ENCODE measurements around the gene KLF12.

Gene KLF12

DNA sequence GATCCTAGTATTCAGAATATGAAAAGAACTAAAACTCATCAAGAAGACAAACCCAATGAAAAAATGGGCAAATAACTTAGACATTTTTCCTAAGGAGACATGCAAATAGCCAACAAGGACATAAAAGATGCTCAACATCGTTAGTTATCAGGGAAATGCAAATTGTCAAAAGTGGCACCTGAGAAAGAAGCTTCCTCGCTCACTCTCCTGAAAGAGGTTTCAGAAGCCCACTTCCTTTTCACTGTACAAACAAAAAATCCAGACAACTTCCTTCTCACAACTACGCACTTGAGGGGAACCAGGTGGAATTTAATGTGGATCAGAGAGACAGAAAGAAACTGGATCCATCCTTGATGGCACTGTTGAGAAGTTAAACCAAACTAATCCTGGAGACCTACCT lies 41.5 kb downstream of the KLF12 start:
- H3K9me2 ChIP-seq (replicated peaks; ENCODE audit: insufficient read depth, low read length): no peaks in the 10 kb centered on the region
- TF ChIP-seq, protein P1, sequence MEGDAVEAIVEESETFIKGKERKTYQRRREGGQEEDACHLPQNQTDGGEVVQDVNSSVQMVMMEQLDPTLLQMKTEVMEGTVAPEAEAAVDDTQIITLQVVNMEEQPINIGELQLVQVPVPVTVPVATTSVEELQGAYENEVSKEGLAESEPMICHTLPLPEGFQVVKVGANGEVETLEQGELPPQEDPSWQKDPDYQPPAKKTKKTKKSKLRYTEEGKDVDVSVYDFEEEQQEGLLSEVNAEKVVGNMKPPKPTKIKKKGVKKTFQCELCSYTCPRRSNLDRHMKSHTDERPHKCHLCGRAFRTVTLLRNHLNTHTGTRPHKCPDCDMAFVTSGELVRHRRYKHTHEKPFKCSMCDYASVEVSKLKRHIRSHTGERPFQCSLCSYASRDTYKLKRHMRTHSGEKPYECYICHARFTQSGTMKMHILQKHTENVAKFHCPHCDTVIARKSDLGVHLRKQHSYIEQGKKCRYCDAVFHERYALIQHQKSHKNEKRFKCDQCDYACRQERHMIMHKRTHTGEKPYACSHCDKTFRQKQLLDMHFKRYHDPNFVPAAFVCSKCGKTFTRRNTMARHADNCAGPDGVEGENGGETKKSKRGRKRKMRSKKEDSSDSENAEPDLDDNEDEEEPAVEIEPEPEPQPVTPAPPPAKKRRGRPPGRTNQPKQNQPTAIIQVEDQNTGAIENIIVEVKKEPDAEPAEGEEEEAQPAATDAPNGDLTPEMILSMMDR (IDR thresholded peaks at IDR 0.05; ENCODE audit: low read length): no peak
- TF ChIP-seq EZH2phosphoT487 (IDR thresholded peaks at IDR 0.05; ENCODE audit: low read length) (no peak), EZH2 (optimal IDR thresholded peaks at IDR 0.05; ENCODE audit: low read depth, low read length) (no peak)
- no peak for DNase-seq
- H2AFZ ChIP-seq (ENCODE audit: low read length): no peak overlapping the region
- H4K20me1 ChIP-seq (ENCODE audit: insufficient read depth, low read length): no peaks in the 10 kb centered on the region
- no peak overlapping the region for H3K4me2 ChIP-seq (ENCODE audit: low read depth, low read length)
- no peak overlapping the region for H3K27ac ChIP-seq (ENCODE audit: low read length)
- no peak overlapping the region for H3K9ac ChIP-seq (ENCODE audit: low read length)
- no peaks in the 10 kb centered on the region for H3K4me1 ChIP-seq (ENCODE audit: low read length)
- no peaks in the 10 kb centered on the region for H3K36me3 ChIP-seq (replicated peaks; ENCODE audit: insufficient read depth, low read length)
- H3K9me3 ChIP-seq (replicated peaks; ENCODE audit: insufficient read depth, low read length): no peaks in the 10 kb centered on the region
- H3K27me3 ChIP-seq (replicated peaks; ENCODE audit: insufficient read depth, low read length): no peaks in the 10 kb centered on the region
- no peaks in the 10 kb centered on the region for H3F3A ChIP-seq (ENCODE audit: insufficient read depth, low read length)
- no peak overlapping the region for H3K4me3 ChIP-seq (ENCODE audit: low read length)
- H3K79me2 ChIP-seq (ENCODE audit: low read length): peaks cover 51% of the 10 kb centered on the region

DNA sequence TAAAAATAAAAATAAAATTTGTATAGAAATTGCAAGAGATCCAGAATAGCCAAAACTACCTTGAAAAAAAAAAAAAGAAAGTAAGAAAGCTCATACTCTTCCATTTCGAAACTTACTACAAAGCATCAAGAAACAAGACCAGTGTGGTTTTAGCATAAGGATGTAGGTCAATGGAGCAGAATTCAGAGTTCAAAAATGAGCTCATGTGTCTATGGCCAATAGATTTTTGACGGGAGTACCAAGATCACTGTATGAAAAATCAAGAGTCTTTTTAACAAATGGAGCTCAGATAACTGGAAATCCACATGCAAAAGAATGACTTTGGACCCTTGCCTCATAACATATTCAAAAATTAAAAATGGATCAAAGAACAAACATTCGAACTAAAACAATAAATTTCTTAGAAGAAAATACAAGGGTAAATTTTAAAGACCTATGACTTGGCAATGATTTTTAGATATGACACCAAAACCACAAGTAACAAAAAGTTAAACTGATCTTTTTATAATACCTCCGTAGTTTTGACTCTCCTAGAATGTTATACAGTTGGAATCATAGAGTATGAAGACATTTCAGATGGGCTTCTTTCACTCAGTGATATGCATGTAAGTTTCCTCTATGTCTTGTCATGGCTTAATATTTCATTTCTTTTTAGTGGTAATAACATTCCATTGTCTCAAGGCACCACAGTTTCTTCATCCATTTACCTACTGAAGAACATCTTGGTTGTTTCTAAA lies 43.2 kb downstream of the KLF12 start:
- no peak overlapping the region for H2AFZ ChIP-seq (ENCODE audit: low read length)
- no peaks in the 10 kb centered on the region for H3K9me3 ChIP-seq (replicated peaks; ENCODE audit: insufficient read depth, low read length)
- H3K4me2 ChIP-seq (ENCODE audit: low read depth, low read length): no peak overlapping the region
- no peaks in the 10 kb centered on the region for H3K36me3 ChIP-seq (replicated peaks; ENCODE audit: insufficient read depth, low read length)
- H3K4me3 ChIP-seq (ENCODE audit: low read length): no peak overlapping the region
- no peak for DNase-seq
- no peaks in the 10 kb centered on the region for H3F3A ChIP-seq (ENCODE audit: insufficient read depth, low read length)
- H4K20me1 ChIP-seq (ENCODE audit: insufficient read depth, low read length): no peaks in the 10 kb centered on the region
- H3K4me1 ChIP-seq (ENCODE audit: low read length): no peaks in the 10 kb centered on the region
- peaks cover 38% of the 10 kb centered on the region for H3K79me2 ChIP-seq (ENCODE audit: low read length)
- TF ChIP-seq, protein P1 (IDR thresholded peaks at IDR 0.05; ENCODE audit: low read length): no peak
- TF ChIP-seq EZH2 (optimal IDR thresholded peaks at IDR 0.05; ENCODE audit: low read depth, low read length) (no peak), EZH2phosphoT487 (IDR thresholded peaks at IDR 0.05; ENCODE audit: low read length) (no peak)
- no peak overlapping the region for H3K27ac ChIP-seq (ENCODE audit: low read length)
- no peaks in the 10 kb centered on the region for H3K27me3 ChIP-seq (replicated peaks; ENCODE audit: insufficient read depth, low read length)
- H3K9me2 ChIP-seq (replicated peaks; ENCODE audit: insufficient read depth, low read length): no peaks in the 10 kb centered on the region
- no peak overlapping the region for H3K9ac ChIP-seq (ENCODE audit: low read length)

DNA sequence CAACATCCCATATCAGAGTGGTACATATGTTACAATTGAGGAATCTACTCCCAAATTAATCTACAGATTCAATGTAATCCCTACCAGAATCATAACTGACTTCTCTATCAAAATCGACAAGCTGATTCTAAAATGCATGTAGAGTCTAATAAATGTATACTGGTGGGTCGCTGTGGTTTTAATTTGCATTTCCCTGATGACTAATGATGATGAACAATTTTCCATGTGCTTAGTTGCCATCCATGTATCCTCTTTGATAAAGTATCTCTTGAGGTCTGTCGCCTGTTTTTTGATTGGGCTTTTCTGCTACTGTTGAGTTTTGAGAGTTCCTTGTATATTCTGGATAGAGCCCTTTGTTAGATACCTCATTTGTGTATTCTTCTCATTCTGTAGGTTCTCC lies 43.8 kb downstream of the KLF12 start:
- no peaks in the 10 kb centered on the region for H3K9me2 ChIP-seq (replicated peaks; ENCODE audit: insufficient read depth, low read length)
- no peaks in the 10 kb centered on the region for H4K20me1 ChIP-seq (ENCODE audit: insufficient read depth, low read length)
- H2AFZ ChIP-seq (ENCODE audit: low read length): no peak overlapping the region
- no peaks in the 10 kb centered on the region for H3K4me1 ChIP-seq (ENCODE audit: low read length)
- H3F3A ChIP-seq (ENCODE audit: insufficient read depth, low read length): no peaks in the 10 kb centered on the region
- H3K36me3 ChIP-seq (replicated peaks; ENCODE audit: insufficient read depth, low read length): no peaks in the 10 kb centered on the region
- H3K27me3 ChIP-seq (replicated peaks; ENCODE audit: insufficient read depth, low read length): no peaks in the 10 kb centered on the region
- H3K9me3 ChIP-seq (replicated peaks; ENCODE audit: insufficient read depth, low read length): no peaks in the 10 kb centered on the region
- H3K79me2 ChIP-seq (ENCODE audit: low read length): peaks cover 34% of the 10 kb centered on the region
- no peak overlapping the region for H3K9ac ChIP-seq (ENCODE audit: low read length)
- no peak overlapping the region for H3K4me2 ChIP-seq (ENCODE audit: low read depth, low read length)
- no peak overlapping the region for H3K4me3 ChIP-seq (ENCODE audit: low read length)
- DNase-seq: no peak
- H3K27ac ChIP-seq (ENCODE audit: low read length): no peak overlapping the region
- TF ChIP-seq EZH2phosphoT487 (IDR thresholded peaks at IDR 0.05; ENCODE audit: low read length): no peak
- TF ChIP-seq EZH2 (optimal IDR thresholded peaks at IDR 0.05; ENCODE audit: low read depth, low read length): no peak
- TF ChIP-seq, protein P1 (IDR thresholded peaks at IDR 0.05; ENCODE audit: low read length): no peak
